Measurements from ENCODE around the gene ANKRD53.

DNA sequence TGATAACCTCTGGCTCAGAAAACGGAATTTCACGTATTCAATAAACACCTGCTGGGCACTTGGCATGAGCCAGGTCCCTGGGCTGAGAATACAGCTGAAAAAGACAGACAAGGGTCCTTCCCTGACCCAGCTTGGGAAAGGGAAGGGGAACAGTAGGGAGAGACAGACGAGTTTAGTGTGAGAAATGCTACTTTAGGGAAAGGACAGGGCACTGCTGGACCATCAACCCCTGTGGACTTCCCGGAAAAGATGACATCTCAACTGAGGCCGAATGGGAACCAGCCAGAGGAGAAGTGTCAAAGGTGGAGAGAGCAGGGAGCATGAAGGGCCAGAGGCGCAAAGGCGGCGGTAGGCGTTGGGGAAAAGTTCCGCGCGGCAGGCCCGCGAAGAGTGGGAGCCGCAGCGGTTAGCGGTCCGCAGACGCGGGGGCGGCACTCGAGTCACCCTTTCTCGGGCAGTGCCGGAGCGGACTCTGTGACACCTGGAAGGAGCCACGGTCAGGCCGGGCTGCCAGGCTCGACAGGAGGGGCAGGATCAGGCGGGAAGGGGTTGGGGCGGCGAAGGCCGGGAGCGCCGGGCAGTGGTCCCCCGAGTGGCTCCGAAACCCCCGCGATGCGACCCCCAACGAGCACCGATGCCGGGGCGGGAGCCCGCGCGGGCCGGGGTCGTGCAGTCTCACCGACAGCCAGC is 15.7 kb downstream of the ANKRD53 start:
- TF ChIP-seq POLR2A (IDR thresholded peaks at IDR 0.05; ENCODE audit: low read length) (no peak), HEYL (CRISPR knock-in tag; IDR thresholded peaks at IDR 0.05) (no peak), ESRRA (IDR thresholded peaks at IDR 0.05; ENCODE audit: borderline replicate concordance, low read length) (no peak), EP300 (IDR thresholded peaks at IDR 0.05) (no peak), RAD21 (conservative IDR thresholded peaks at IDR 0.05 in 1 of 2, IDR thresholded peaks at IDR 0.05 in 1 of 2) (no peak)
- TF ChIP-seq, protein P1, sequence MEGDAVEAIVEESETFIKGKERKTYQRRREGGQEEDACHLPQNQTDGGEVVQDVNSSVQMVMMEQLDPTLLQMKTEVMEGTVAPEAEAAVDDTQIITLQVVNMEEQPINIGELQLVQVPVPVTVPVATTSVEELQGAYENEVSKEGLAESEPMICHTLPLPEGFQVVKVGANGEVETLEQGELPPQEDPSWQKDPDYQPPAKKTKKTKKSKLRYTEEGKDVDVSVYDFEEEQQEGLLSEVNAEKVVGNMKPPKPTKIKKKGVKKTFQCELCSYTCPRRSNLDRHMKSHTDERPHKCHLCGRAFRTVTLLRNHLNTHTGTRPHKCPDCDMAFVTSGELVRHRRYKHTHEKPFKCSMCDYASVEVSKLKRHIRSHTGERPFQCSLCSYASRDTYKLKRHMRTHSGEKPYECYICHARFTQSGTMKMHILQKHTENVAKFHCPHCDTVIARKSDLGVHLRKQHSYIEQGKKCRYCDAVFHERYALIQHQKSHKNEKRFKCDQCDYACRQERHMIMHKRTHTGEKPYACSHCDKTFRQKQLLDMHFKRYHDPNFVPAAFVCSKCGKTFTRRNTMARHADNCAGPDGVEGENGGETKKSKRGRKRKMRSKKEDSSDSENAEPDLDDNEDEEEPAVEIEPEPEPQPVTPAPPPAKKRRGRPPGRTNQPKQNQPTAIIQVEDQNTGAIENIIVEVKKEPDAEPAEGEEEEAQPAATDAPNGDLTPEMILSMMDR (IDR thresholded peaks at IDR 0.05): no peak
- TF ChIP-seq, protein P2, sequence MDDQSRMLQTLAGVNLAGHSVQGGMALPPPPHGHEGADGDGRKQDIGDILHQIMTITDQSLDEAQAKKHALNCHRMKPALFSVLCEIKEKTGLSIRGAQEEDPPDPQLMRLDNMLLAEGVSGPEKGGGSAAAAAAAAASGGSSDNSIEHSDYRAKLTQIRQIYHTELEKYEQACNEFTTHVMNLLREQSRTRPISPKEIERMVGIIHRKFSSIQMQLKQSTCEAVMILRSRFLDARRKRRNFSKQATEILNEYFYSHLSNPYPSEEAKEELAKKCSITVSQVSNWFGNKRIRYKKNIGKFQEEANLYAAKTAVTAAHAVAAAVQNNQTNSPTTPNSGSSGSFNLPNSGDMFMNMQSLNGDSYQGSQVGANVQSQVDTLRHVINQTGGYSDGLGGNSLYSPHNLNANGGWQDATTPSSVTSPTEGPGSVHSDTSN (IDR thresholded peaks at IDR 0.05): no peak
